Colonic mucosa (tissue), 4 donors: ENCODE measurements around the gene PPP2R3A. TPM values are rescaled to one million over a fixed set of nuclear protein-coding genes. Genes with fewer than 3 reads are reported as not detected.
A peak's percentile ranks its signal among the peaks of the same experiment; 100 is the strongest.

ENCODE experiments used
- DNase-seq: peaks from one replicate; pipeline ENCODE4 v3.0.0-alpha.2; 2020
- H3K27ac ChIP-seq: fragments of 200-600 bp; one replicate; pipeline ENCODE4 v1.8.0; 2021
- H3K27me3 ChIP-seq: fragments of 200-600 bp; one replicate; pipeline ENCODE4 v1.8.0; 2021
- H3K36me3 ChIP-seq: fragments of 200-600 bp; one replicate; pipeline ENCODE4 v1.8.0; 2021
- H3K4me1 ChIP-seq: fragments of 200-600 bp; one replicate; pipeline ENCODE4 v1.8.0; 2021; ENCODE audit warnings: mild to moderate bottlenecking
- H3K4me3 ChIP-seq: fragments of 200-600 bp; one replicate; pipeline ENCODE4 v1.8.0; 2021
- H3K9ac ChIP-seq, 2 donors: one replicate each; pipeline ENCODE4 v1.7.0; 2013; ENCODE audit warnings: control low read depth in 2 of 2, low read depth in 2 of 2, low read length in 2 of 2
- H3K9me3 ChIP-seq: fragments of 200-600 bp; one replicate; pipeline ENCODE4 v1.8.0; 2021
- CTCF ChIP-seq: fragments of 200-600 bp; IDR thresholded peaks from one replicate; pipeline ENCODE4 v1.8.0; 2022; ENCODE audit warnings: antibody characterized with exemption, mild to moderate bottlenecking
- intact Hi-C: fragments of 100-400 bp; cut with DNase I; formaldehyde crosslinking; loops from one replicate; pipeline ENCODE4 v1.14.1; 2022
- total RNA-seq, 2 donors: library from RNA; stranded (reverse); fragmentation: NEBNext Ultra II Directional in 1 of 2; extraction: Animal tissue kit (Norgen Biotek cat#: 25700) in 1 of 2; gene quantifications; one replicate each; pipeline ENCODE4 v1.2.1, GENCODE V29; 2021
- donor health status: healthy.
- donor health status: DM: no; HTN: no; CAD: no.
- donor health status: DM: no; HTN: no; CAD: no.

Gene PPP2R3A
- total RNA-seq, 2 donors from 2014 or later = 10.9 to 22.0 TPM

DNA sequence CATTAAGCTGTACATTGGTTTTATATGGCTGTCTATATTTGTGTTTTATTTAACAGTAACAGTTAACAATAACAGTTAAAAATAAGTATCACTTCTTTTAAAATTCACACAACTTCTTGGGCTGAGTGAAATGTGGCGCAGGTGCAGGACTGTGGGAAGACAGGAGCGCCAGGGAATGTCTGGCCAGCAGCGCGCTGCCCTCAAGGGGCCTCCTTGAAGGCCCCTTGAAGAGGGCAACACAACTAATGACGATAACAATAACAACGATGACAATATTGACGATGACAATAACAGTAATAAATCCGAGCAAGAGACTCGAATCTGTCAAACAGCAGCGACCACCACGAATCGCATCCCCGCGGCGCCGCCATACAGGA is 411 bp upstream of the PPP2R3A start:
- TF ChIP-seq CTCF = no peak
- Histone ChIP-seq H3K9ac (no peak overlapping the region), H3K36me3 (no peaks in the 10 kb centered on the region), H3K9me3 (no peaks in the 10 kb centered on the region), H3K27ac (peak overlapping the region; percentile 90), H3K27me3 (no peaks in the 10 kb centered on the region), H3K4me1 (peaks cover 4% of the 10 kb centered on the region), H3K4me3 (peak overlapping the region; percentile 71)
- intact Hi-C loops = no loop called here
- DNase-seq = no peak

DNA sequence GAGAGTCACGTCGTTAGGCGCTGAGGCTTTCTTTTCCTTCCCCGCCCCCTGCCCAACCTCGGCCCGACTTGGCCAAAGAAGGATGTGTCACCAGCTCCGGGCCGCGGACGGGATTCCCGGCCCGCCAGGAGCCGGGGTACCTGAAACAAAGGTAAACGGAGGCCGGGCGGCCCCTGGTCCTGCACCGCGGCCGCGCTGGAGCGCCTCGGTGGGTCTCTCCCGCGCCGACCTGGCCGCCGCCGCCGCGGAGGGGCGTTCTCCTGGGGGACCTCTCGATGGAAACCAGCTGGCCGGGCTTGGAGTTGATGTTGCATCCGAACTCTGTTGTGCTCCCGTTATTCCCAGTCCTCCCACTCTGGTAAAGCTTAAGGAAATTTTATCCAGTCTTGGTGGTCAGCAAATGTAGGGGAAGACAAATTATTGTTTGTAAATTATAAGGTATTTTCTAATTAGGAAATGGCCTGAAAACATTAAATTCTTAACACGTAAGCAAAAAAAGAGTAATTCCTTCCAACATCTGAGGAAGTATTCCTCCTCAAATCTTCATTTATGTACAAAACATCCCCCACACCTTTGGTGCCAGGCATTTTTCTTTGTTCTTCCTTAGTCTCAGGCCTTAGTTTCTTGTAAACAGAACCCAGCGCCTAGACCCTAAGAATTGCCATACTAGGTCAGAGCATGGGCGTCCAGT is 888 bp downstream of the PPP2R3A start:
- Histone ChIP-seq H3K9ac (peak overlapping the region; percentile 66 to 69), H3K27me3 (no peaks in the 10 kb centered on the region), H3K4me3 (peak overlapping the region; percentile 71), H3K4me1 (peaks cover 4% of the 10 kb centered on the region), H3K27ac (peak overlapping the region; percentile 90), H3K36me3 (no peaks in the 10 kb centered on the region), H3K9me3 (no peaks in the 10 kb centered on the region)
- intact Hi-C loops = no loop called here
- no peak for TF ChIP-seq CTCF
- DNase-seq = no peak

- no peak for TF ChIP-seq CTCF
- H3K4me1 ChIP-seq = peaks cover 4% of the 10 kb centered on the region
- peak overlapping the region; percentile 90 for H3K27ac ChIP-seq
Measured at GRCh38 chr3:135966962-135967274, 1.4 kb downstream of the PPP2R3A start.

GRCh38 chr3:135967867-135968266 is 2.3 kb downstream of the PPP2R3A start:
- no peak overlapping the region for H3K4me3 ChIP-seq
- intact Hi-C loops = no loop called here
- peaks cover 4% of the 10 kb centered on the region for H3K4me1 ChIP-seq
- H3K9me3 ChIP-seq = no peaks in the 10 kb centered on the region
- no peaks in the 10 kb centered on the region for H3K36me3 ChIP-seq
- H3K27me3 ChIP-seq = no peaks in the 10 kb centered on the region
- no peak overlapping the region for H3K9ac ChIP-seq
- no peak for DNase-seq
- H3K27ac ChIP-seq = peak overlapping the region; percentile 90
- no peak for TF ChIP-seq CTCF

More at GRCh38 chr3:135966962-135967274, 1.4 kb downstream of the PPP2R3A start:
- Histone ChIP-seq H3K36me3 (no peaks in the 10 kb centered on the region), H3K27me3 (no peaks in the 10 kb centered on the region), H3K4me3 (peak overlapping the region; percentile 71), H3K9ac (peak overlapping the region; percentile 7 to 69), H3K9me3 (no peaks in the 10 kb centered on the region)
- no peak for DNase-seq
- intact Hi-C loops = no loop called here

DNA sequence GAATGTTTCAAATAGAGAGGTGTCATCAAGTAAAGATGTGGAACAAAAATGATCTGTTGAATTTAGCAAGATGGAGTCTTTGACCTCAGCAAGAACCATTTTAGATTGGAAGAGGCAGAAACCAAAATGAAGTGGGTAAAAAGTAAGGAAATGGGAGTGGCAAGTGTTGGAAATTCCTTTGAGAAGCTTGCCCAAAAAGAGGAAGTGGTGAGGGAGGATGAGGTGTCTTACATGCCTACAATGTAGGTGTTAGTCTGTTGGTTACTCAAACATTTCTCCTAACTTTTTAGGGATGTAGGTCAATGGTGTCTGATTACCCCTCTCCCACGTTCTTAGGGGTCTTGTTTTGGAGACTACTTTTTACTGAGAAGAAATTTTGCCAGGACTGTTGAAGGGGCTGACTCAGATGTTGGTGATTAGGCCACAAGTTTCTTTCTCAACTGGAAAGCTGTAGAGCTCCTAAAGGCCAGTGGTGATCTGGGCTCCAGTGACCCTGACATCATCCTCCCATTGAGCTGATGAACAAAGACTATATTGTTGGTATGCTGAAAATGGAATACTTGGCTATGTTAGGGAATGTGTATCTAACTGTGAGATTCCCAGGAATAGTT is 5.1 kb downstream of the PPP2R3A start:
- no peaks in the 10 kb centered on the region for H3K27me3 ChIP-seq
- H3K36me3 ChIP-seq = no peaks in the 10 kb centered on the region
- no peak for DNase-seq
- intact Hi-C loops = no loop called here
- no peak overlapping the region for H3K9ac ChIP-seq
- H3K4me3 ChIP-seq = no peak overlapping the region
- no peak for TF ChIP-seq CTCF
- no peaks in the 10 kb centered on the region for H3K4me1 ChIP-seq
- no peak overlapping the region for H3K27ac ChIP-seq
- H3K9me3 ChIP-seq = no peaks in the 10 kb centered on the region
